ENCODE results near the gene ZNF248.

- TF ChIP-seq CTCF (IDR thresholded peaks at IDR 0.05) (no peak), POLR2A (IDR thresholded peaks at IDR 0.05) (no peak)
These were observed 81.8 kb downstream of the ZNF248 start for GRCh38 chr10:37775612-37776011.
